DMS 273 treated with DMSO at 0.1 percent for 48 hours (cell line): Measurements from ENCODE around the gene EPS8L1.
"Not testable (repeated sequence)": the region's sequence is repeated elsewhere in the genome, so short reads cannot be mapped to it uniquely, and the experiment has no call there.

Source experiments
- DNase-seq: peaks from one replicate; lab custom pipeline; 2025; lab: John Stamatoyannopoulos, UW

The EPS8L1 gene

DNA sequence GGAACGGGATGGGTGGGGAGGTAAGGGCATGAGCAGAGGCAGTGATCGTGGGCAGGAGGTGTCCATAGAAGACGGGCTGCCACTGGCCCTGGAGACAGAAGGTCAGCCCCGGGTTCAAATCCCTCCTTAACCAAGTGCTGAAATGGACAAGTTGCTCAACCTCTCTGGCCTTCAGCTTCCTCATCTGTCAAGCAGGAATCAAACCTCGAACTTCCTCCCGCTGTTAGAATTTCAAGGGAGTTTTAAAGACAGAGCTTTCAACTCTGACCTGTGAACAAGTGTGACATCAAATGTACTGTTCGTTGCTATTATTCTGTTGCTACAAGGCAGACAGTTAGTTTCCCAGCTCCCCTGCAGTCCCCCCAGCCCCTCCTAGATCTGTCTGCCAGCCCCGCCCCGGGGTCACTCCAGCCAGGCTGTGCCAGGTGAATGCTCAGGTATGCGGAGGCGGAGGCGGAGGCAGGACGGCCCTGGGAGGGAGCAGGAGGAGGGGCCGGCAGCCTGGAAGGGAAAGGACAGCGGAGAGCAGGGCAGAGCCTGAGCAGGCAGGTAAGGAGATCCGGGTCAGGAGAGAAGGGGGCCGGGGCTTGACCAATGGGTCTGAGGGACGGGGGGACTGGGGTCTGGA, at the start of gene EPS8L1:
TSS of gene EPS8L1 (plus strand) at position 499 of the 628 bp plus-strand sequence. CDS start 576 bp downstream, outside the sequence.
- no peak for DNase-seq

- DNase-seq = not testable (repeated sequence)
Observed at GRCh38 chr19:55027140-55027471, 48.6 kb upstream of the EPS8L1 start.

- no peak for DNase-seq
Observed at GRCh38 chr19:55027472-55028337, 48.0 kb upstream of the EPS8L1 start.

- no peak for DNase-seq
Observed at GRCh38 chr19:55028757-55029156, 46.9 kb upstream of the EPS8L1 start.

DNA sequence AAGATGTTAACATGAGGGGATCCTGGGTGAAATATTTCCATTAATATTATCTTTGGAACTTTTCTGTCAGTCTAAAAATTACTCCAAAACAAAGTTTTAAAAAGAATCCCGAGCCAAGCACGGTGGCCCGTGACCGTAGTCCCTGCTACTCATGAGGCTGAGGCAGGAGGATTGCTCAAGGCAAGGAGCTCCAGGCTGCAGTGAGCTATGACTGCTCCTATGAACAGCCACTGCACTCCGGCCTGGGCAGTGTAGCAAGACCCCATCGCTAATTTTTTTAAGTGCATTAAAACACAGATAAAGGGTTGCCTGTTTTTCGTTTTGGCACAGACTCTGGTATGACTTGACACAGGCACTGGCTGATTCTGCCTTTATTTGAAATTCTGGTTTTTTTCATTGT, 44.5 kb upstream of the EPS8L1 start:
- no peak for DNase-seq

DNA sequence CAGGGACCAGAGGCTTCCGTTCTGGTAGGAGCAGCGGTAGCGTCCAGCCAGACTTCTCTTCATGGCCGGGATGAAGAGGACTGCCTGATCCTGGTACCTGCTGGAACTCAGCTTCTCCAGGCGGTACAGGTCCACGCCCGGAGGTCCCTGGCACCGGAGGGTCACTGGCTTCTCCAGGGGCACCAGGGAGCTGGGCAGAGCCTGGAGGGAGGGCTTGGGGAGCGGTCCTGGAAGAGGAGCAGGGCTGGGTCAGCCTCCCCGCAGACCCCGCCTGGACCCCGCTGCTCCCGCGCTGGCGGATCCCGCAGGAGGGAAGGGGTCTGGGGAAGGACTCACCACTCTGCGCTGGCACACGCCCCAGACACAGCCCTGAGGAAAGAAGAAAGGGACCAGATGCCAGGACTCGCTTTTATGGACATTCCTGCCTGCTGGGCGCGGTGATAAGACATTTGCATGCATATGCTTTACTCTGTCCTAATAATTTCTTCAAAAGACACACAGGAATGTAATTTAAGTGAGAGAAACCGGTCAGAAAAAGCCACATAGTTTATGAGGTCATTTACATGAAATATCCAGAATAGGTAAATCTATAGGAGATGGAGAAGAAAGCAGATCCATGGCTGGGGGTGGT, 43.4 kb upstream of the EPS8L1 start:
- no peak for DNase-seq

DNA sequence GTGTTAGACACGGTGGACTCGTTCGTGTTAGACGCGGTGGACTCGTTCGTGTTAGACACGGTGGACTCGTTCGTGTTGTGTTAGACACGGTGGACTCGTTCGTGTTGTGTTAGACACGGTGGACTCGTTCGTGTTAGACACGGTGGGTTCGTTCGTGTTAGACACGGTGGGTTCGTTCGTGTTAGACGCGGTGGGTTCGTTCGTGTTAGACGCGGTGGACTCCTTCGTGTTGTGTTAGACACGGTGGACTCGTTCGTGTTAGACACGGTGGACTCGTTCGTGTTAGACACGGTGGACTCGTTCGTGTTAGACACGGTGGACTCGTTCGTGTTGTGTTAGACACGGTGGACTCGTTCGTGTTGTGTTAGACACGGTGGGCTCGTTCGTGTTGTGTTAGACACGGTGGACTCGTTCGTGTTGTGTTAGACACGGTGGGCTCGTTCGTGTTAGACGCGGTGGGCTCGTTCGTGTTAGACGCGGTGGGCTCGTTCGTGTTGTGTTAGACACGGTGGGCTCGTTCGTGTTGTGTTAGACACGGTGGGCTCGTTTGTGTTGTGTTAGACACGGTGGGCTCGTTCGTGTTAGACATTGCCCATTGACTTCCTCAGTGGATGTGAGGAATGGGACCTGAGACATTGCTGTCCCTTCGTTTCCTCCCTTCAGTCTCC, 42.6 kb upstream of the EPS8L1 start:
- DNase-seq = not testable (repeated sequence)

DNA sequence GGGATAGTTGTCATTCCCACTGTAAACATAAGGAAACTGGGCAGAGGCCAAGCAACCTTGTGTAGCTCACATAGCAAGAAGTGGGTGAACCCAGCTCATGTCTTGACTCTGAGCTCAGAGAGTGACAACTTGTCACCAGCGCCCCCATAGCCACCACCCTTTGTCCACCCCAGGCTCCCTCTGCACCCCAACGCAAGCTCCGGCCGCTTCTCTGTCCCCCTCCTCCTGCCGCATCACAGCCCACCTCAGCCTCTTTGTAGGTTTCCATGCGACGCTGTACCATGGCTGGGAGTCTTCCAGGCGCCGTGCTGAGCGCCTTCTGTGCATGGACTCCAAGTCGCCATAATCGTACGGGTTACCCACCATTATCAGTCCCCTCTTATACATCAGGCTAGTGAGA, 40.9 kb upstream of the EPS8L1 start:
- no peak for DNase-seq

GRCh38 chr19:55036058-55036457, 39.6 kb upstream of the EPS8L1 start:
- no peak for DNase-seq

DNA sequence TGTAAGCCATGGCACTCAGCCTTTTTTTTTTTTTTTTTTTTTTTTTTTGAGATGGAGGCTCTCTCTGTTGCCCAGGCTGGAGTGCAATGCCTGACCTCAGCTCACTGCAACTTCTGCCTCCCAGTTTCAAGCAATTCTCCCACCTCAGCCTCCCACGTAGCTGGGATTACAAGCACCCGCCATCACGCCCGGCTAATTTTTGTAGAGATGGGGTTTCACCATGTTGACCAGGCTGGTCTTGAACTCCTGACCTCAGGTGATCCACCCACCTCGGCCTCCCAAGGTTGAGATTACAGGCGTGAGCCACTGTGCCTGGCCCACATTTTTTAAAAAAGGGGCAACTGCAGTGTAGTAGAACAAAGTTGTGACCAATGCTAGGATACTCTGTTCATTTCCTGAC, 38.1 kb upstream of the EPS8L1 start:
- DNase-seq = not testable (repeated sequence)

- DNase-seq = not testable (repeated sequence)
Observed at GRCh38 chr19:55040654-55041053, 35.0 kb upstream of the EPS8L1 start.

GRCh38 chr19:55041244-55041626, 34.4 kb upstream of the EPS8L1 start:
- no peak for DNase-seq

- DNase-seq = no peak
Observed at GRCh38 chr19:55041627-55042343, 33.9 kb upstream of the EPS8L1 start.

GRCh38 chr19:55042344-55042678, 33.4 kb upstream of the EPS8L1 start:
- DNase-seq = no peak

DNA sequence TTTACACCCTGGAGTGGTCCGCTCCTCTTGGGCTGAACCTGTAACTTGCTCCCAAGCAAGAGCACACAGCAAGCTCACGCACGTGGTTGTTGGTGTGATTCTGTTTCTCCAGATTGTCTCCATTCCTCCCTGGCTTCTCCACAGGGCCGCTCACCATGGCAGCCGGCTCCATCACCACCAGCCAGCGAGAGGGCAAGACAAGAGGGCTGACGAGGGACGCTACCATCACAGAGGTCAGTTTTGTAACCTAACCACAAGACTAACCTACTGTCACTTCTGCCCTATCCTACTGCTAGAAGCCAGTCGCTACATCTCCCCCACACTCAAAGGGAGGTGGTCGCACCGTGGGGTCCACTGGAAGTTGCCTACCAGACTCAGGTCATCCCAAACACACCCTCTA, 33.0 kb upstream of the EPS8L1 start:
- DNase-seq = no peak

- no peak for DNase-seq
Observed at GRCh38 chr19:55044286-55044685, 31.4 kb upstream of the EPS8L1 start.

DNA sequence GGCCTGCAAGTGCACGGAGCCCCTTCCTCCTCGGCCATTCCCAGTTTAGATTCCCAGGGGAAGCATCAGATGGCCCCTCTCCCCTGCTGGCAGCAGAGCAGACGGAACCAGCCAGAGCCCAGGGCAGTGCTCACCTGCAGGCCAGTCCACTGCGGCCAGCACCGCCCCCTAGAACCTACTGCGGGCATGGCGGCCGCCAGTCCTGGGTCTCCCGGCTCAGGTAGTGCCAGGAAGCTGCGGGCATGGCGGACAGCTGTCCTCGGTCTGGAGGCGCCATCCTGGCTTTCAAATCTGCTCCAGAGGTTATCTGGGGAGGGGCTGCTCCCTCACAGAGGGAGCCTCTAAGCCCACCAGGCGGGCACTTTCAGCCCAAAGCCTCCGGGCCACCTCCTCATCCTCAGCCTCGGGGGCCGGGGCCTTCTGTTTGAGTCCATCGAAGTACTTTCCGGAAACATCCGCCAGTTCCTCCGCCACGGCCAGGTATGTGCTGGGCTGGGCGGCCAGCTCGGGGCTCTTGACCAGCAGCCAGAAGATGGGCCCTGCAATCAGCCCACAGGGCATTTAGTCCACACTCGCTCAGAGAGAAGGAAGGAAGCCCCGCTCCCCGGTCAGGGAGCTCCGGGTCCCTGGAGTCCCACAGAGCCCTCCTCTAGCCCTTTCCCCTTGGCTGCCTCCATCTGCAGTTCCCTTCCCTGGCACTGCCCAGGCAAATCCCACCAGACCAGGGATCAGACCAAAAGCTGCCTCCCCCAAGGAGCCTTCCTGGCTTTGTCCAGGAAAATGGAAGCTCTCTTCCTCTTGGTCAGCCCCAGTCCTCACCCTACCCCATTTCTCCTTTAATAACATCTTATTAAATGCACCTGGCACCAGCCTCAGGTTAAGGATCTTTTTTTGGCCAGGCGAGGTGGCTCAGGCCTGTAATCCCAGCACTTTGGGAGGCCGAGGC, 30.6 kb upstream of the EPS8L1 start:
- no peak for DNase-seq

- DNase-seq = no peak
Observed at GRCh38 chr19:55046975-55047622, 28.6 kb upstream of the EPS8L1 start.

- no peak for DNase-seq
Observed at GRCh38 chr19:55047951-55048350, 27.7 kb upstream of the EPS8L1 start.

- DNase-seq = no peak
Observed at GRCh38 chr19:55048446-55048845, 27.2 kb upstream of the EPS8L1 start.
